DND-41 (cell line): ENCODE results near the gene ATXN1.

Experiments
- ATAC-seq: fragments of 200-7000 bp; cut with Tn5 transposase; 3 replicates; pipeline ENCODE4 v1.9.1; 2021; ENCODE audit warnings: low read depth; ENCODE audit not compliant: insufficient read depth
- DNase-seq: peaks from one replicate; pipeline ENCODE4 v3.0.0-alpha.2; 2020
- H2AFZ ChIP-seq: 2 replicates; pipeline ENCODE4 v1.6.0; 2012; ENCODE audit warnings: low read depth, low read length
- H3K27ac ChIP-seq: 2 replicates; pipeline ENCODE4 v1.5.1; 2012; ENCODE audit warnings: low read length, inconsistent platforms
- H3K27me3 ChIP-seq: fragments of 200-600 bp; sonication (generic); 2 replicates; pipeline ENCODE4 v1.6.0; 2012; ENCODE audit warnings: low read length, mild to moderate bottlenecking, inconsistent platforms; ENCODE audit not compliant: insufficient read depth, poor library complexity
- H3K36me3 ChIP-seq: 2 replicates; pipeline ENCODE4 v1.5.1; 2012; ENCODE audit warnings: low read length, inconsistent platforms; ENCODE audit not compliant: insufficient read depth
- H3K4me1 ChIP-seq: 2 replicates; pipeline ENCODE4 v1.5.1; 2012; ENCODE audit warnings: mild to moderate bottlenecking, low read length; ENCODE audit not compliant: insufficient read depth
- H3K4me2 ChIP-seq: 2 replicates; pipeline ENCODE4 v1.6.0; 2012; ENCODE audit warnings: mild to moderate bottlenecking, moderate library complexity, low read length, inconsistent platforms; ENCODE audit not compliant: insufficient read depth
- H3K4me3 ChIP-seq, 2 experiments: fragments of 200-600 bp in 1 of 2; shearing (Covaris generic) in 1 of 2; 2 replicates each; pipeline ENCODE4 v1.5.1; 2012 to 2016; ENCODE audit warnings: inconsistent platforms in 2 of 2, low read length in 2 of 2, mild to moderate bottlenecking in 2 of 2, low read depth in 1 of 2, moderate library complexity in 1 of 2
- H3K79me2 ChIP-seq: 2 replicates; pipeline ENCODE4 v1.6.0; 2012; ENCODE audit warnings: low read length, inconsistent platforms; ENCODE audit not compliant: insufficient read depth
- H3K9ac ChIP-seq: 2 replicates; pipeline ENCODE4 v1.6.0; 2012; ENCODE audit warnings: low read depth, mild to moderate bottlenecking, inconsistent platforms, low read length, moderate library complexity
- H3K9me3 ChIP-seq: 2 replicates; pipeline ENCODE4 v1.5.1; 2012; ENCODE audit warnings: low read length, moderate library complexity, mild to moderate bottlenecking, inconsistent platforms; ENCODE audit not compliant: insufficient read depth, severe bottlenecking
- H4K20me1 ChIP-seq: 2 replicates; pipeline ENCODE4 v1.6.0; 2012; ENCODE audit warnings: low read length; ENCODE audit not compliant: insufficient read depth
- EZH2 ChIP-seq: IDR thresholded peaks from 3 replicates; pipeline ENCODE4 v1.6.1; 2012; ENCODE audit warnings: borderline replicate concordance, low read depth, mild to moderate bottlenecking, moderate library complexity, low read length, inconsistent platforms; ENCODE audit not compliant: severe bottlenecking
- TF ChIP-seq, protein P1 (sequence below): IDR thresholded peaks from 2 replicates; pipeline ENCODE4 v1.5.1; 2012; ENCODE audit warnings: borderline replicate concordance, low read length, moderate library complexity, mild to moderate bottlenecking; ENCODE audit not compliant: poor library complexity, severe bottlenecking; ENCODE audit errors: extremely low read depth

Gene ATXN1

DNA sequence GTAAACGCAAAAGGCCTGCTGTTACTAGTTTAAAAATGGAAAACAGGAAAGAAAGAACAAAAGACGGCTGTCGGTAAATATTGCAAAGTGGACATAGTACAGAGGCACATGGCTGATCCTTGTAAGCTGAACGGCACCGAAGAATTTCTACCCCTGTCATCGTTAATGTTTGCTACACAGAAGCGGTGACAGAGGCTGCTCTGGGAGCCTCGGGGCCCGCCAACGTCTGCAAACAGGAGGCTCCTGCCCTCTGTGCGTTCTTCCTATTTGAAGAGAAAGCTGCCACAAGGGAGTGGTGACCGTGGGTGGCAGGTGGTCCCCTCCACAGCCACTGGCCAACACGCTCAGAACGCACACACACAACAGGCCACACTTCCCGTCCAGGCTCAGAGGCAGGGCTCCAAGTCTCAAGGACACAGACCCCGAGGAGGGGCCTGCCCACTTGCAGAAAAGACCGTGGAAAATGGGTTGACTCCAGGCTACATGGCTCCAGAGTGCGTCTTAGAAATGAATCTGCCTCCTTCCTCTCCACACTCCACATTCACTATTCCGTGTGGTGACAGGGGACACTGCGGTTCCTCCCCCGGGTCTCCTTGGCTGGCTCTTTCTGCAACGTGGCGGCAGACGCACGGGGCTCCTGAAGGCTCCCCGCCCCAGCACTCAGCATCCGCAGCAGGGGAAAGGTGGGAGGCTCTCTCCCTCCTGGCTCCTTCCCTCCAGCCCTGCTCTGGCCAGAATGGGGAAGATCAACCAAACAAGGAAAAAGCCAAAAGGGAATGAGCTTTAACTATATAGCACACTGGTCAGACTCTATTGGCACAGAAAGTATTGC, 458.3 kb downstream of the ATXN1 start:
- Histone ChIP-seq H3K36me3 (no peaks in the 10 kb centered on the region), H3K27me3 (no peaks in the 10 kb centered on the region), H3K4me2 (no peak overlapping the region), H3K27ac (no peak overlapping the region), H3K79me2 (no peaks in the 10 kb centered on the region), H3K9me3 (no peaks in the 10 kb centered on the region), H3K4me3 (no peak overlapping the region), H2AFZ (no peak overlapping the region), H4K20me1 (no peaks in the 10 kb centered on the region), H3K4me1 (no peaks in the 10 kb centered on the region), H3K9ac (no peak overlapping the region)
- TF ChIP-seq, protein P1, sequence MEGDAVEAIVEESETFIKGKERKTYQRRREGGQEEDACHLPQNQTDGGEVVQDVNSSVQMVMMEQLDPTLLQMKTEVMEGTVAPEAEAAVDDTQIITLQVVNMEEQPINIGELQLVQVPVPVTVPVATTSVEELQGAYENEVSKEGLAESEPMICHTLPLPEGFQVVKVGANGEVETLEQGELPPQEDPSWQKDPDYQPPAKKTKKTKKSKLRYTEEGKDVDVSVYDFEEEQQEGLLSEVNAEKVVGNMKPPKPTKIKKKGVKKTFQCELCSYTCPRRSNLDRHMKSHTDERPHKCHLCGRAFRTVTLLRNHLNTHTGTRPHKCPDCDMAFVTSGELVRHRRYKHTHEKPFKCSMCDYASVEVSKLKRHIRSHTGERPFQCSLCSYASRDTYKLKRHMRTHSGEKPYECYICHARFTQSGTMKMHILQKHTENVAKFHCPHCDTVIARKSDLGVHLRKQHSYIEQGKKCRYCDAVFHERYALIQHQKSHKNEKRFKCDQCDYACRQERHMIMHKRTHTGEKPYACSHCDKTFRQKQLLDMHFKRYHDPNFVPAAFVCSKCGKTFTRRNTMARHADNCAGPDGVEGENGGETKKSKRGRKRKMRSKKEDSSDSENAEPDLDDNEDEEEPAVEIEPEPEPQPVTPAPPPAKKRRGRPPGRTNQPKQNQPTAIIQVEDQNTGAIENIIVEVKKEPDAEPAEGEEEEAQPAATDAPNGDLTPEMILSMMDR = no peak
- no peak for TF ChIP-seq EZH2
- ATAC-seq (no peak), DNase-seq (no peak)

DNA sequence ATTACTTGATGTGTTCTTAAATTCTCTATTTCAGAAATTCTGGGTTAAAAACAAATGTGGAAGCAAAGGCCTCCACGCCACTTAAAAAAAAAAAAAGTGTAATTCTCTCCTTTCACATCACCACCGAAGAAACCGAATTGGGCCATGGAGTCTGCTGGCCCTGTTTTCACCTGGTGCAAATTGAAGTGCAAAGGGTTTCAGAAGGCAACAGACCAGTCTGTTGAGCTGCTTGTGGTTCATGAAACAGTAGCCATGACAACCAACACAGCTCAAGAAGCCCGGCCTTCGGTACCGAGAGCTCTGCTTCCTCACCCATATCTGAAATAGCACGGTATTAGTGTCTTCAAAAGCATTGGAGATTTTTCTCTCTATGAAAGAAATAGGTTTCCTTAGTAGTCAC, 459.7 kb downstream of the ATXN1 start:
- H3K36me3 ChIP-seq = no peaks in the 10 kb centered on the region
- DNase-seq (no peak), ATAC-seq (no peak)

GRCh38 chr6:16299861-16300260, 461.4 kb downstream of the ATXN1 start:
- H3K79me2 ChIP-seq = no peaks in the 10 kb centered on the region
- DNase-seq (no peak), ATAC-seq (no peak)
- no peak overlapping the region for H2AFZ ChIP-seq
- no peaks in the 10 kb centered on the region for H3K9me3 ChIP-seq
- no peak overlapping the region for H3K4me2 ChIP-seq
- no peak overlapping the region for H3K9ac ChIP-seq
- no peaks in the 10 kb centered on the region for H3K27me3 ChIP-seq
- H3K4me3 ChIP-seq = no peak overlapping the region
- H3K36me3 ChIP-seq = no peaks in the 10 kb centered on the region
- TF ChIP-seq EZH2 = no peak
- TF ChIP-seq, protein P1 = no peak
- no peak overlapping the region for H3K27ac ChIP-seq
- no peaks in the 10 kb centered on the region for H4K20me1 ChIP-seq
- no peaks in the 10 kb centered on the region for H3K4me1 ChIP-seq

More for the DNA sequence above, 459.7 kb downstream of the ATXN1 start:
- no peaks in the 10 kb centered on the region for H3K79me2 ChIP-seq
- no peak overlapping the region for H3K27ac ChIP-seq
- TF ChIP-seq, protein P1 = no peak
- no peak for TF ChIP-seq EZH2
- no peaks in the 10 kb centered on the region for H3K9me3 ChIP-seq
- no peaks in the 10 kb centered on the region for H3K27me3 ChIP-seq
- H3K9ac ChIP-seq = no peak overlapping the region
- H3K4me2 ChIP-seq = no peak overlapping the region
- H3K4me3 ChIP-seq = no peak overlapping the region
- no peaks in the 10 kb centered on the region for H3K4me1 ChIP-seq
- H4K20me1 ChIP-seq = no peaks in the 10 kb centered on the region
- no peak overlapping the region for H2AFZ ChIP-seq
